Stomach smooth muscle (tissue), 2 donors: ENCODE data around the gene BANP.
"Not testable (repeated sequence)": the region's sequence is repeated elsewhere in the genome, so short reads cannot be mapped to it uniquely, and the experiment has no call there.

Experiments
- H3K27ac ChIP-seq: one replicate; pipeline ENCODE4 v1.7.0; 2013; ENCODE audit warnings: mild to moderate bottlenecking, low read length, inconsistent platforms
- H3K27me3 ChIP-seq, 2 donors: one replicate each; pipeline ENCODE4 v1.7.0; 2013; ENCODE audit warnings: low read length in 2 of 2; ENCODE audit not compliant: insufficient read depth in 2 of 2, control insufficient read depth in 1 of 2
- H3K36me3 ChIP-seq, 2 donors: one replicate each; pipeline ENCODE4 v1.7.0; 2013; ENCODE audit warnings: low read length in 2 of 2; ENCODE audit not compliant: control insufficient read depth in 2 of 2, insufficient read depth in 2 of 2
- H3K4me1 ChIP-seq: one replicate; pipeline ENCODE4 v1.7.0; 2013; ENCODE audit warnings: low read length; ENCODE audit not compliant: control insufficient read depth, insufficient read depth
- H3K4me3 ChIP-seq, 2 donors: one replicate each; pipeline ENCODE4 v1.7.0; 2013; ENCODE audit warnings: low read length in 2 of 2
- H3K9ac ChIP-seq, 2 donors: one replicate each; pipeline ENCODE4 v1.7.0; 2013; ENCODE audit warnings: low read length in 2 of 2, mild to moderate bottlenecking in 1 of 2
- H3K9me3 ChIP-seq, 2 donors: one replicate each; pipeline ENCODE4 v1.7.0; 2013; ENCODE audit warnings: low read length in 2 of 2; ENCODE audit not compliant: control insufficient read depth in 2 of 2
- donor health status: healthy.
- donor health status: Pancreatic carcinoma.

Gene BANP

GRCh38 chr16:87929986-87930385, 21.2 kb upstream of the BANP start:
- Histone ChIP-seq H3K9ac (no peak overlapping the region), H3K27me3 (peaks cover 0 to 5% of the 10 kb centered on the region in 2 donors), H3K27ac (no peak overlapping the region), H3K4me3 (no peak overlapping the region), H3K9me3 (no peaks in the 10 kb centered on the region), H3K4me1 (no peaks in the 10 kb centered on the region), H3K36me3 (no peaks in the 10 kb centered on the region)

DNA sequence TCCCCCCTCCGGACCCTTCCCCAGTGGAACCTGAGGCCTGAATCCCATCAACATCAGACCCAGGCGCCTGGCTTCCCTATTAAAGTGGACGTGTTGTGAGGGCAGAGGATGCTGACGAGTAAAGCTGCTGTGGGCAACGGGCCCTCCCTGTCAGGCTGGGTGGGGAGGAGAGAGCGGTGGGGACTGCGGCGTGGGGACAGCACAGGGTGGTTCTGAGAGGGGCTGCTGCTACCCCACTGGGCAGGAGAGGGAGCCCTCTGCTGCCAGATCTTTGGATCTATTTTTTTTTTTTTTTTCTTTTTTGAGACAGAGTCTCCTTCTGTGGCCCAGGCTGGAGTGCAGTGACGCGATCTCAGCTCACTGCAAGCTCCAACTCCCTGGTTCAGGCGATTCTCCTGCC, 20.8 kb upstream of the BANP start:
- Histone ChIP-seq H3K36me3 (no peaks in the 10 kb centered on the region), H3K9ac (no peak overlapping the region), H3K27me3 (peaks cover 0 to 5% of the 10 kb centered on the region in 2 donors), H3K4me3 (no peak overlapping the region), H3K4me1 (no peaks in the 10 kb centered on the region), H3K27ac (no peak overlapping the region), H3K9me3 (no peaks in the 10 kb centered on the region)

- H3K4me1 ChIP-seq, result no peaks in the 10 kb centered on the region
- no peak overlapping the region for H3K4me3 ChIP-seq
- H3K9me3 ChIP-seq, result no peaks in the 10 kb centered on the region
- no peak overlapping the region for H3K27ac ChIP-seq
- H3K27me3 ChIP-seq, result peaks cover 0 to 5% of the 10 kb centered on the region in 2 donors
- H3K36me3 ChIP-seq, result no peaks in the 10 kb centered on the region
- no peak overlapping the region for H3K9ac ChIP-seq
These were observed 19.7 kb upstream of the BANP start for GRCh38 chr16:87931504-87931903.

- H3K27ac ChIP-seq, H3K9me3 ChIP-seq, H3K27me3 ChIP-seq, H3K36me3 ChIP-seq, H3K4me3 ChIP-seq, H3K4me1 ChIP-seq, H3K9ac ChIP-seq: not testable (repeated sequence)
These were observed 18.6 kb upstream of the BANP start for GRCh38 chr16:87932475-87933139.

DNA sequence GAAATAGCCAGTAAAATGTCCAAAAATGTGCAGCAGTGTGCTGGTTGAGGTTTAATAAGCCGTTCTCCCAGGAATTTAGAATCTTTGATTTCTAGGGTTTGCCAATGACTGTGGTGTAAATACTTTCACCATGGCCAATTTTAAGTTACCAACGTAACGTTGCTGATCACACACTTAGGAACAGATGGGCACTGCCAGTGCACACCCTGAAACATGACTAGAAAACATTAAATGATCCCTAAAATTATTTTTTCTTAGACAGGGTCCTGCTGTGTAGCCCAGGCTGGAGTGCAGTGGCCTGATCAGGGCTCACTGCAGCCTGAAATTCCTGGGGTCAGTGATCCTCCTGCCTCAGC, 18.1 kb upstream of the BANP start:
- Histone ChIP-seq H3K27me3 (peaks cover 0 to 5% of the 10 kb centered on the region in 2 donors), H3K9ac (no peak overlapping the region), H3K4me3 (no peak overlapping the region), H3K36me3 (no peaks in the 10 kb centered on the region), H3K9me3 (no peaks in the 10 kb centered on the region), H3K27ac (no peak overlapping the region), H3K4me1 (no peaks in the 10 kb centered on the region)

DNA sequence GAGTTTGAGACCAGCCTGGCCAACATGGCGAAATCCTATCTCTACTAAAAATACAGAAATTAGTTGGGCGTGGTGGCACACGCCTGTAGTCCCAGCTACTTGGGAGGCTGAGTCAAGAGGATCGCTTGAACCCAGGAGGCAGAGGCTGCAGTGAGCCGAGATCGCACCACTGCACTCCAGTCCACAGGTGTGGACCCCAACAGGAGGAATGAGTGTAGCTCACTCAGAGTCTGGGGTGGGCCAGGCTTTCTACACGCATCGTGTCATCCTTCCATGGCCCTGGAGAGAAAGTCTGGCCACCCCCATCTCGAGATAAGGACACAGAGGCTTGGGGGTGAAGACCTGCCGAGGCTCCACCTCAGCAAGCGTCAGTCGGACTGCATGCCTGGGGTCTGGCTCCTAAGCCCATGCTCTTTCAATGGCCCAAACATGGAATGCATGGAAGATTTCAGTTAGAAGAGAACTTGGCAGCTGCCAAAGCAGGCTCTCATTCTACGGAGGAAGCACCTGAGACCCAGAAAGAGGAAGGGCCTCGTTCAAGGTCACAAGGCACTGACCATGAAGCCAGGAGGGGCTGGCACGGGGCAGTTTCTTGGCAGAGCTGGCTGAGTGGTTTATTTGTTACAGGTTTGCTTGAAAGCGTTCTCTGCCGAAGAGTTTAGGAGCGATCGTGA, 16.3 kb upstream of the BANP start:
- H3K27me3 ChIP-seq, H3K36me3 ChIP-seq, H3K4me1 ChIP-seq, H3K27ac ChIP-seq, H3K9me3 ChIP-seq, H3K9ac ChIP-seq, H3K4me3 ChIP-seq: not testable (repeated sequence)

DNA sequence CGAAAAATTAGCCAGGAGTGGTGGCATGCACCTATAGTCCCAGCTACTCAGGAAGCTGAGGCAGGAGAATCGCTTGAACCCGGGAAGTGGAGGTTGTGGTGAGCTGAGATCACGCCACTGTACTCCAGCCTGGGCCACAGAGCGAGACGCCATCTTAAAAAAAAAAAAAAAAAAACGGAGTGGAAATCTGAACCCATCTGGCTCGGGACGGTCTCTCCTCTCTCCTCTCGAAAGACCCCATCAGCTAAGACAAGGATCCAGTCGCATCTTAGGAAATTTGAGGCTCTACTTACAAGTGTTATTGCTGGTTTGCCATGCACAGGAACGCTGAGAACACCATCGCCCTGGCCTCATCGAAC, 15.2 kb upstream of the BANP start:
- H3K9me3 ChIP-seq, H3K4me3 ChIP-seq, H3K27ac ChIP-seq, H3K9ac ChIP-seq, H3K27me3 ChIP-seq, H3K36me3 ChIP-seq, H3K4me1 ChIP-seq: not testable (repeated sequence)

DNA sequence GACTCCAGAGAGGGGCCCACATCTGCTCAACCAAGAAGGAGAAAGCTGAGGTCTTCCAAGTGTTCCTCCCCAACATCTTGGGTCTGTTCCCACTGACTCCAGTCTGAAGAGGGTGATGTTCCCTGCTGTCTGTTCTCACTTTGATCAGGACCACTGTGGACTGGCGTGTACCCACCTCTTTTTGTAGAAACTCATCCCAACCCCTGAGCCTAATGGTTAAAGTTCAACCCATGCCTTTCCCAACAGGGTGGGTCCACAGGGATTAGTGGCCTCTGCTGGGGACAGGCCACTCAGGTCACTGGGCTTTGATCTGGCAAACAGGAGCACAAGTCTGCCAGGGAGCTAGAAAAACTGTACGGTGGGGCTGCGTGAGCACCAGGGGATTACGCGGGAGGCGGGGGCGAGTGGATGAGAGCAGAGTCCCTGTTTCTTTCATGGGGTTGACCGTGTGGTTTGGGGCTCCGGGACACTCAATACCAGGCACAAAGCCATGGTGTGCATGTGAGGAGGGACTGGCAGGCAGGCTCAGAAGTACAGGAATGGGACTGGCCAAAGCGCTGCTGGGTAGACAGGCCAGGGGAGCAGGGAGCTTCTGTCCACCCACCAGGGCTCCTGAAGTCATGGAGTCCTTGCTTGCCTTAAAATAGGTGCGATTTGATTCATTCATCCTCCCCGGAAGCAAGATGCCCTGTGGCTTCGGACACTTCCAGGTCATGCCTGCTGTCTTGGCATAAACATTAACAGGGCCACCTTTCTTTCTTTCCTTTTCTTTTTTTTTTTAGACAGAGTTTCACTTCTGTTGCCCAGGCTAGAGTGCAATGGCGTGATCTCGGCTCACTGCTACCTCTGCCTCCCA, 14.6 kb upstream of the BANP start, which contains the start of gene CA5A:
CA5A (minus strand) TSS at position 155 of the 856 bp plus-strand sequence; CDS start at position 76, 79 bp downstream.
- no peaks in the 10 kb centered on the region for H3K36me3 ChIP-seq
- peaks cover 0 to 1% of the 10 kb centered on the region in 2 donors for H3K27me3 ChIP-seq
- no peaks in the 10 kb centered on the region for H3K9me3 ChIP-seq
- H3K9ac ChIP-seq, result no peak within 1 kb of the TSS
- H3K4me1 ChIP-seq, result no peaks in the 10 kb centered on the region
- no peak within 1 kb of the TSS for H3K4me3 ChIP-seq
- no peak within 1 kb of the TSS for H3K27ac ChIP-seq

GRCh38 chr16:87937231-87937542, 14.0 kb upstream of the BANP start:
- not testable (repeated sequence) for H3K9ac ChIP-seq, H3K4me1 ChIP-seq, H3K27me3 ChIP-seq, H3K27ac ChIP-seq, H3K9me3 ChIP-seq, H3K36me3 ChIP-seq, H3K4me3 ChIP-seq

DNA sequence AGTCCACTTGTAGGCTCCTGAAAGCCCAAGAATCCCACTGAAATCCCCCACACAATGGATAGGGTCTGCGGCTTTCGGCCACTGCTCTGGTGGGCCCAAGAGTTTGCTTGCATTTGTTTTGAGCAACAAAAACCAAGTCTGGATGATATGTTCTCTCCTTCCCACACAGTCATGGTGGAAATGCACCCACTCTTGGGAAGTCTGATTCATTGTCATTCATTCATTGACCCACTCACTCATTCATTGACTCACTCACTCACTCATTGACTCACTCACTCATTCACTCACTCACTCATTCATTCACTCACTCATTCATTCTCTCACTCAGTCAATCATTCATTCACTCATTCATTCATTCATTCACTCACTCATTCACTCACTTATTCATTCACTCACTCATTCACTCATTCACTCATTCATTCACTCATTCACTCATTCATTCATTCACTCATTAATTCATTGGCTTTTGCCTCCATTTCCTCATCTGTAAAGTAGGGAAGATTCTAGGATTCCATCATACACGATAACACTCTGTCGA, 12.8 kb upstream of the BANP start:
- Histone ChIP-seq H3K27ac (no peak overlapping the region), H3K36me3 (no peaks in the 10 kb centered on the region), H3K9me3 (no peaks in the 10 kb centered on the region), H3K9ac (no peak overlapping the region), H3K4me3 (no peak overlapping the region), H3K4me1 (no peaks in the 10 kb centered on the region), H3K27me3 (no peaks in the 10 kb centered on the region)
